HFFc6 (cell line): Measurements from ENCODE around the gene ARF5. TPM values are rescaled to one million over a fixed set of nuclear protein-coding genes. Genes with fewer than 3 reads are reported as not detected.
"Not testable (repeated sequence)": the region's sequence is repeated elsewhere in the genome, so short reads cannot be mapped to it uniquely, and the experiment has no call there.

Experiments
- DNase-seq: peaks from one replicate; pipeline ENCODE4 v3.0.0-alpha.2; 2018
- H3K27ac Mint-ChIP-seq: 2 replicates; pipeline ENCODE4 v1.8.0; 2020; ENCODE audit warnings: mild to moderate bottlenecking, mixed read lengths
- H3K27me3 Mint-ChIP-seq: 2 replicates; pipeline ENCODE4 v1.8.0; 2021; ENCODE audit warnings: mild to moderate bottlenecking, moderate library complexity, mixed read lengths; ENCODE audit not compliant: insufficient read depth
- H3K36me3 Mint-ChIP-seq: 2 replicates; pipeline ENCODE4 v1.8.0; 2021; ENCODE audit warnings: low read depth, mixed read lengths
- H3K4me1 Mint-ChIP-seq: 2 replicates; pipeline ENCODE4 v1.8.0; 2020; ENCODE audit warnings: low read depth, mixed read lengths
- H3K4me3 Mint-ChIP-seq: 2 replicates; pipeline ENCODE4 v1.8.0; 2020; ENCODE audit warnings: mild to moderate bottlenecking, moderate library complexity, mixed read lengths
- H3K9me3 Mint-ChIP-seq: 2 replicates; pipeline ENCODE4 v1.8.0; 2020; ENCODE audit warnings: mild to moderate bottlenecking, mixed read lengths
- total RNA-seq, 6 experiments: library from RNA; stranded (reverse); fragmentation: NEBNext Ultra II Directional; extraction: Animal tissue kit (Norgen Biotek cat#: 25700); gene quantifications; 2 replicates in 1 of 6; 3 replicates in 5 of 6; pipeline ENCODE4 v1.2.3, GENCODE V29; 2021
- TF ChIP-seq, protein P1 (sequence below): fragments of 200-600 bp; sonication (generic); IDR thresholded peaks from 2 replicates; pipeline ENCODE4 v1.5.0; 2021; ENCODE audit warnings: antibody characterized with exemption, mild to moderate bottlenecking

The ARF5 gene
- total RNA-seq, 6 experiments from 2014 or later, result 98.3 to 122 (median 110) TPM

DNA sequence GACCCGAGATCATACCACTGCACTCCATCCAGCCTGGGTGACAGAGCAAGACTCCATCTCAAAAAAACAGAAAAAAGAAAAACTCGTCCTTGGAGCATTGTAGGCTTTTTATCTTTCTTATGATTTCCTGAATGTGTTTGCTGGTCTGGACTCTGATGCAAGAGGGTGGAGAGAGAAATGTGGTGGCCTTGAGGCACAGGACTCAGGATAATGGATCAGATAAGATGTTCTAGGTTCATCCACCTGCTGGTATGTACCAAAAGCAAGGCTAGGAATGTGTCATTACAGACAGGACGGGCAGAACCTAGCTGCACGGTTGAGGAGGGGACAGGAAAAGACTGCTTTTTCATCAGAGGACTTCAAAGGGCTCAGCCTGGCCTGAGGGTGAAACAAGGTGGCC lies 36.3 kb upstream of the ARF5 start:
- Mint-ChIP-seq H3K4me3 (no peak overlapping the region), H3K27ac (no peak overlapping the region), H3K36me3 (peaks cover 2% of the 10 kb centered on the region), H3K9me3 (peaks cover 2% of the 10 kb centered on the region), H3K27me3 (no peaks in the 10 kb centered on the region; the same call in 1 of the 2 replicates), H3K4me1 (no peaks in the 10 kb centered on the region)
- TF ChIP-seq, protein P1, sequence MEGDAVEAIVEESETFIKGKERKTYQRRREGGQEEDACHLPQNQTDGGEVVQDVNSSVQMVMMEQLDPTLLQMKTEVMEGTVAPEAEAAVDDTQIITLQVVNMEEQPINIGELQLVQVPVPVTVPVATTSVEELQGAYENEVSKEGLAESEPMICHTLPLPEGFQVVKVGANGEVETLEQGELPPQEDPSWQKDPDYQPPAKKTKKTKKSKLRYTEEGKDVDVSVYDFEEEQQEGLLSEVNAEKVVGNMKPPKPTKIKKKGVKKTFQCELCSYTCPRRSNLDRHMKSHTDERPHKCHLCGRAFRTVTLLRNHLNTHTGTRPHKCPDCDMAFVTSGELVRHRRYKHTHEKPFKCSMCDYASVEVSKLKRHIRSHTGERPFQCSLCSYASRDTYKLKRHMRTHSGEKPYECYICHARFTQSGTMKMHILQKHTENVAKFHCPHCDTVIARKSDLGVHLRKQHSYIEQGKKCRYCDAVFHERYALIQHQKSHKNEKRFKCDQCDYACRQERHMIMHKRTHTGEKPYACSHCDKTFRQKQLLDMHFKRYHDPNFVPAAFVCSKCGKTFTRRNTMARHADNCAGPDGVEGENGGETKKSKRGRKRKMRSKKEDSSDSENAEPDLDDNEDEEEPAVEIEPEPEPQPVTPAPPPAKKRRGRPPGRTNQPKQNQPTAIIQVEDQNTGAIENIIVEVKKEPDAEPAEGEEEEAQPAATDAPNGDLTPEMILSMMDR, result no peak
- DNase-seq, result no peak

DNA sequence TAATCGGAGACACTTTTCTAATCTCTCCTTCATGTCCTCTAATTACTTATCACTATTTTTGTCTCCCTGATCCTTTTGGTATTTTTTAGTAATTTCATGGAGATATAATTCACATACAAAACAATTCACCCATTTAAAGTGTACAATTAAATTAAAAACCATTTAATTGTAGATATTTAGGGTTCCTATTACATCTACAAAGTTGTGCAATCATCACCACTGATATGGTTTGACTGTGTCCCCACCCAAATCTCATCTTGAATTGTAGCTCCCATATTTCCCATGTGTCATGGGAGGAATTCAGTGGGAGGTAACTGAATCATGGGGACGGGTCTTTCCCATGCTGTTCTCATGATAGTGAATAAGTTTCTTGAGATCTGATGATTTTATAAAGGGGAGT lies 31.8 kb upstream of the ARF5 start:
- no peak overlapping the region for H3K27ac Mint-ChIP-seq
- TF ChIP-seq, protein P1, result no peak
- H3K27me3 Mint-ChIP-seq, result peaks cover 4% of the 10 kb centered on the region
- H3K4me3 Mint-ChIP-seq, result no peak overlapping the region
- no peaks in the 10 kb centered on the region for H3K36me3 Mint-ChIP-seq
- DNase-seq, result no peak
- H3K9me3 Mint-ChIP-seq, result no peaks in the 10 kb centered on the region
- no peaks in the 10 kb centered on the region for H3K4me1 Mint-ChIP-seq

GRCh38 chr7:127557803-127558202 lies 30.4 kb upstream of the ARF5 start:
- no peaks in the 10 kb centered on the region for H3K9me3 Mint-ChIP-seq
- H3K36me3 Mint-ChIP-seq, result no peaks in the 10 kb centered on the region
- no peaks in the 10 kb centered on the region for H3K4me1 Mint-ChIP-seq
- peaks cover 5% of the 10 kb centered on the region for H3K27me3 Mint-ChIP-seq
- H3K4me3 Mint-ChIP-seq, result no peak overlapping the region
- TF ChIP-seq, protein P1, result no peak
- DNase-seq, result no peak
- no peak overlapping the region for H3K27ac Mint-ChIP-seq

DNA sequence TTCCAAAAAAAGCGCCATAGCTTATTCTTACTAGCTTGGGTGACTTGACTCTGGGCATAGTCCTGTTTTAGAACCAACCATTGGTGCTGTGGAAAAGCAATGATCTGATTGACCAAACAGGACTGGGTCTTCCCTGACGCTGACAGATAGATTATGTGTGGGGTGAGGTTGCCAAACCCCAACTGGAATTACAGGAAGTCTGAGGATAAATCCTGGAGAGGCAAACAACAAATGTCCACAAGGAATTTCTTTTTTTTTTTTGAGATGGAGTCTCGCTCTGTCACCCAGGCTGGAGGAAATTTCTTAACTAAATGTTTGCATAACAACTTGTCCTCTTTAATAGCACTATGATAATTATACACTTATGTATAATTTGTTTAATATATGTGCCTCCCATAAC lies 22.0 kb upstream of the ARF5 start:
- no peak overlapping the region for H3K27ac Mint-ChIP-seq
- no peak for DNase-seq
- no peaks in the 10 kb centered on the region; the same call in 1 of the 2 replicates for H3K36me3 Mint-ChIP-seq
- TF ChIP-seq, protein P1, result no peak
- no peak overlapping the region for H3K4me3 Mint-ChIP-seq
- H3K9me3 Mint-ChIP-seq, result peaks cover 4% of the 10 kb centered on the region; the same call in 1 of the 2 replicates
- H3K4me1 Mint-ChIP-seq, result no peaks in the 10 kb centered on the region
- peaks cover 3% of the 10 kb centered on the region; the same call in 1 of the 2 replicates for H3K27me3 Mint-ChIP-seq

GRCh38 chr7:127568034-127568433 lies 20.2 kb upstream of the ARF5 start:
- H3K27ac Mint-ChIP-seq, H3K4me1 Mint-ChIP-seq, H3K27me3 Mint-ChIP-seq, H3K9me3 Mint-ChIP-seq, DNase-seq, H3K36me3 Mint-ChIP-seq, H3K4me3 Mint-ChIP-seq: not testable (repeated sequence)

- Mint-ChIP-seq H3K27me3 (no peaks in the 10 kb centered on the region; the same call in none of the 2 replicates), H3K4me1 (no peaks in the 10 kb centered on the region), H3K4me3 (no peak overlapping the region), H3K27ac (no peak overlapping the region), H3K9me3 (no peaks in the 10 kb centered on the region), H3K36me3 (peaks cover 9% of the 10 kb centered on the region; the same call in 1 of the 2 replicates)
- no peak for DNase-seq
- TF ChIP-seq, protein P1, result no peak
Observed at GRCh38 chr7:127571741-127572505, 16.3 kb upstream of the ARF5 start.
